HG02884 (cell line): ENCODE results near the gene ARL13A.
"Not testable (repeated sequence)": the region's sequence is repeated elsewhere in the genome, so short reads cannot be mapped to it uniquely, and the experiment has no call there.

Source experiments
- ATAC-seq: cut with Tn5 transposase; IDR thresholded peaks from one replicate; pipeline ENCODE4 v1.9.1; 2021; ENCODE audit warnings: mild to moderate bottlenecking, moderate library complexity; ENCODE audit not compliant: unreplicated experiment

ARL13A gene

DNA sequence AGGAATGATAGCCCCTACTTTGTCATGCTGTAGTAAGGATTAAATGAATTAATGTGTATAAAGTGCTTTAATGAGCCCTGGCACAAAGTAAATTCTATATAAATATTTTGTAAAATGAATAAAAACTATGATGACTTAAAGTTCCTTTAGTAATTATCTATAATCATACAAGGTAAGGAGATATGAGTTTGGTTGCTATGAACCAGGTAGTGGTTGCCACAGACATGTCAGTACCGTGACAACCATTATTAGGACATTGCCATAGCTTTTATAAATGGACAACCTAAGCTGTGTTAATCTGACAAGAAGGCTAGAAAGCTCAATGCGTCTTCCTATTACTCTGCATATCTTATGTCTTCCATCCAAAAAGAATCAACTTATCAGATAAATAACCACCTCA, at the start of gene ARL13A:
Gene ARL13A, plus strand, starts transcription at position 301 of the 400 bp plus-strand sequence. CDS start 3,982 bp downstream, outside the sequence.
- no peak for ATAC-seq

DNA sequence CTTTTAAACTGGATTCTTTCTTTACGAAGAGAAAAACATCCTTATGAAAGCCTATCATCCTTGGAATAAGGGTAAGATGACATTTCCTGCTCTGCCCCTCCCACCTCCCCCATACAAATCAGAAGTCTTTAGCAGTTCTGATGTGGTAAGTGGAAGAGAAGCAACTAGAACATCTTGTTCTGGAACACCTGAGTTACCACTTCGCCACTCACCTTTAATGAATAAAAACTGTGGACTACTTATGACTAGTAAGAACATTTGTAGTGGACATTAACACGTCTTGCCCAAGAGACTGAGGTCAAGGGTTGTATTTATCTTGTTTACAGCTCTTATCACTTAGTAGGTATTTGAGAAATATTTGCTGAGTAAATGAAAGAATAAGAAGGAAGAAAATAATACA, 45.1 kb upstream of the ARL13A start:
- ATAC-seq = no peak

DNA sequence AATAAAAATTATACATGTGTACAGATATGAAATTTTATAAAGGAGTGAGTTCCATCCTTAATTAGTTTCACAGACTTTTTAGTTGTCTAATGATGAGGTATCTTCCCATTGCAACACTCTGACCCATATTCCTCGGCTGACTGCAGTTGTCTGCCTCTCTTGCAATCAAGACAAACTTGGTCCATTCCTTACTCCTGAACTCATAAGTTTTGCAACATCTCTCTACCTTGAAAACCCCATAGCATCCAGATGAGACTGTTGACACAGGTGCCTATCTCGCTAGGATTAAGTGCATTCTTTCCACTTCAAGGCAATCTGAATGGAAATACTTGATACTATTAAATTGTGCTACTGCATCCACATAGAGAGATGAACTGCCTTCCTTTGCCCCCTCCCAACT, 43.1 kb upstream of the ARL13A start:
- ATAC-seq = no peak

DNA sequence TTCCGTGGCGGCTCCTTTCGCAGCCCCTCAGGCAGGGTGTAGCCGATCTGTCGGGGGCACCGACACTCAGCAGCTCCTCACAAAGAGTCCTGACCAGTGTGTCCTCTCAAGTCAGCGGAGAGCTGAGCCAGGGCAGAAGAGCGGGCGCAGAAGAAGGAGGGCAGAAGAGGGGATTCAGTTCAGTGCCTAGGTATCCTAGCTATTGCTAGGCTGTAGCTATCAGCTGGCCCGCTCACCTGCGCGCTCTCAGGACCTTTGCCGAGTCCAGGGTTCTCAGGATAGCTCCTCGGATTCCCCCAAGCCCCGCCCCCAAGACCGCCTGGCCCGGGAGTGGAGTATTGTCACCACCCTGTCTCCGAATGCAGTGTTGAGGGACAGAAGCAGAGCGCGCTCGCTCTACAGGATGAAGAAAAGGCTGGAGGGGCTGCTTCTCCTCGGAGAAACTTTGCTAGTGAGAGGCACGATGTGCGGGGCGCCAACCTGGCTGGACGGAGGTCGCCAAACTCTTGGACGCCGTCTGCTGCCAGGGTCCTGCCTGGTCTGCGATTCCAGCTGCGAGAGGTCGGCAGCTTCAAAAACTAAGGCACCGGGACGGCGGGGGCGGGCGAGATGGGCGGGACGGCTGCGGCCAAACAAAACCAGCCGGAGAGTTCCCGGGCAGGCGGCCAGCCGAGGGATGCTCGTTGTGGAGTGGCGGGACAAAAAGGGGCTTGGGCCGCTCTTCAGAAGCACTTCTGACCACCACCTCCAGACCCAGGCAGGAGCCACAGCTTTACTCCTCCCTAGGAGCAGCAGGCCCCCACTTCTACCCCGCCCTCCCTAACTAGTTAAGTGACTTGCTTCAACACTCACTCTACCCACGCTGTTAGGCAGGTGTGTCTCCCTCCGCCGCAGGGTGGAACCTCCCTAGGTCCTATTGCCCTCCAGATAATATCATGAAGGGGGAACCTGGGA, 40.6 kb upstream of the ARL13A start, which contains the start of gene XKRX:
Gene XKRX, minus strand, starts transcription at position 258 of the 954 bp plus-strand sequence. CDS start 613 bp downstream, outside the sequence.
- peak; percentile 46 for ATAC-seq

DNA sequence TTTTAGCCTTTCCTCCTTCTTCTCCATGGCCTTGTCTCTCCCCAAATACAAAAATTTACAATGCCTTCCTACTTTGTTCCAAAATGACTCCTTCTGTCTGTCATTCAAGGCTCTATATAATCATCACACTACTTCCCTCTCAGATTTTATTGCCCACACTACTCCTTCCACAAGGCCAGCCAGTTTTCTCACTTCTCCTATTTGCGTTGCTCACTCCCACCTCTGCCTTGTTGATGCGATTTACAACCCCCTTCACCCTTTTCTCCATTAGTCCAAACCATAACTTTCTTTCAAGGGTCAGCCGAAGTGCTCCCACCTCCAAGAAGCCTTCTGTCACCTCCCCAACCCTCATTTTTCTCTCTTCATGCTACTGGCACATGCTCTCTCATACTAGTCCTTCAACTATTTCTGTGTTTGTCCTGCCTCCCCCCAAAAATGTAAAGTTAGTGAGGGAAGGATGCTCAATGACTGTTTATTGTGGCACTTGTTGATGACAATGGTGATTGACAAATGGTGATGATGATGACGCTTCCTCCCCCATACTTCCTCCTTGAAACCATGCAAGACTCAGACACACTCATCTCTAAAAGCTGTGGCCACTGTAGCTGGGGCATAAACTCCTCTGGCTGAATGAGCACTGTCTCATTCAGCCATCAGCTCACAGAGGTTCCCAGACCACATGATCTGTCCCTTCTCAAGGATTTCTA, 38.1 kb upstream of the ARL13A start:
- ATAC-seq = peak; percentile 82

DNA sequence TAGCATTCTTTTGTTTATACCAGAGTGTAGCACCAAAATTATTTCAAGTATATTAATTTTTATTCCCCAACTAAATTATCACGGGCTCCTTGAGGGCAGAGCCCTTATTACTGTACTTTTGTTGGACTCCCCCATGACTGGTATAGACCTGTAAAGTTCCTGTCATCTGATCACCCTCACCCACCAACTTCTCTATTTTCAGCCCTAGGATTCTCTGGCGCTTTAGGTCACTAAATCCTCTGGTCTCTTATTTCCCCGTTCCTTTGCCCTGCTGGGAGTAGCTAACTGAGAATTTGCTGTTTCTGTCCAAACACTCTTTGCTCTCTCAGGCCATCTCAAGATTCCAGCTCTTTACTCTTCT, 37.6 kb upstream of the ARL13A start:
- ATAC-seq = peak; percentile 17

DNA sequence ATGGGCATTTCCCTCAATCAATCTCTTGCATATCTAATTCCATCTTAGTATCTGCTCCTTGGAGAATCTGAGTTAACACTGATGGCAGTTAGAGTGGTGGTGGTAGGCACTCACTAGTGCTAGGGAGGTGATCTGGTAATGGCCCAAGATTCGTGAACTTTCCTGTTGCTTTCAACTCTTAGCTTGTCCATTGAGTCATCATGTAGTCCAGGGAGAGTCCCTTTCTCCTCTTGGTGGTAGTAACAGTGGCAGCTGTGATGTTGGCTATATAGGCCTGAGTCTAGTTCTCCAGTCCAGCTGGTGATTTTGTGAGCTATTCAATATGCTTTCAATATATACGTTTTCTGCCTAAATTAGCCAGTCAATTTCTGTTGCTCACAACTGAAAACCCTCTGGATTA, 33.7 kb upstream of the ARL13A start:
- ATAC-seq = no peak

DNA sequence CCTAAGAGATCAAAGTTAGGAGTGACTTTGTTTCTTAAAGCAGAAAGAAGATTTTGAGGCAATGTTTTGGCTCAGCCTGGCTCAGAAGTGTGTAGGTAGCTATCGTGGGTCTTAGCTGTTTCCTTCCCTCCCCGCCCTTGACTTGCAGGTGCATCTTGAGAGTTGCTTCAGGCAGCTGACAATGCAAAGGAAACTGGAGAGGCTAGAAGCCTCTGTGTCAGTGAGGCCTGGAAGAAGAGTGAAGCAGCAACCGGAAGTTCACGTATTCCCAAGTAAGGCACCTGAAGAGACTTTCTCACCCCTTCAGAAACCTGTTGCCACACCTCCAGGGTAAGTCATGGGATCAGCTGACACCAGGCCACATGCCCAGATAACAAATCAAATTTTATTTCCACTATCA, 30.2 kb upstream of the ARL13A start:
- no peak for ATAC-seq

DNA sequence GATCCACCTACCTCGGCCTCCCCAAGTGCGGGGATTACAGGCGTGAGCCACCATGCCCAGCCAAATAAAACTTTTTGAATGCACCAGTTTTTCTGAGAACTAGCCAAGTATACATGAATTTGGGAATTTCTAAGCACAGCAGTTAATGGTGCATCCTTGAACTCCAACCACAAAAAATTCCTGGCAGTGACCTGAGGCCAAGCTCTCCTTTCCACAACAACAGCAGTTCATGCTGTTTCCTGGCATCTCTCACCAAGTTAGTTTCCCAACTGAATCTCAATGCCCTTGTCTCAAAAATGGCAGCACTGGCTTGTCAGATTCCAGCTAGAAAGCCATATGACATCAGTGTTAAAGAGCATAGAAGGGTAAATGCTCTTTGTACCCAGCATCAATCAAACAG, 24.9 kb upstream of the ARL13A start:
- ATAC-seq = no peak

DNA sequence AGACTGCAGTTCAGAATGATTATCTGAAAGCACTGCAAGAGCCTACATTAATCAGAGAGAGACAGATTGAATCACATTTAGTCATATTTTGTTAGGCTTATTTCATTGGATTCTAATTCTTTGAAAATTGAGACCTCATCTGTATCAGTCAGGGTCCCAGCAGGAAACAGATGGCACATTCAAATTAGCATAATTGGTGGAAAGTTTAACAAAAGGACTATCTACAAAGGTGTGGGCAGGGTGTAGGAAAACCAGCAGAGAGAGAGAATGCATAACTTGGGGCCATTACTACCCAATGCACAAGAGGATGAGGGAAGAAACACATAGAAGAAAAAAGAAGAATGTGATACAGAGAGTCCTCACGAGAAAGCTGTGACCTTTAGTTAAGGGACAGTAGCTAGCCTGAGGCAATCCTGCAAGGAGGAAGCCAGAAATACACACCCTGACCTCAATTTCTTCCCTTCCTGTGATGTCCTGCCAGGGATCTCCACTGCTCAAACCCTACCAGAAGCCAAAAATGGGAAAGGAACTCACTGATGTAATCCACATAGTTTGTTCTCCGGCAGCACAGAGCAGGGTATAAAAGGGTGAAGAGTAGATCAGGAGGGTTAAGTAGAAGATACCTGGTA, 23.1 kb upstream of the ARL13A start:
- ATAC-seq = no peak

DNA sequence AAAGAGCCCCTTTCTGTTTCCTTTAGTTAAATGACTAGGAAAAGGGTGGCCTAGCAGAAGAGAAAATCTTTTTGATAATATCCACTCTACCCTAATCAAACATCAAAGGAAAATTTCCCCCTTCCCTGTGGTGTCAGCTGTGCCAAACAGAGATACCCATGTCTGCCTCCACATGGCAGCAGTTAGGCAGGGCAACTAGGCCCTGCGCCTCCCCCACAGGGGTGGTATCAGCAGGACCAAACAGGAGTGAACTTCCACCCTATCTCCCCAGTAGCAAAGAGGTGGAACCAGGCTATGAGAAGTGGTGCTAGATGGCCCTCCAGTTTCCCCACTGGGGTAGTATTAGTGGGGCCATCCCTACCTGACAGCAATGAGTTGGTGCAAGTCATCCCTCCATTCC, 21.0 kb upstream of the ARL13A start:
- no peak for ATAC-seq

DNA sequence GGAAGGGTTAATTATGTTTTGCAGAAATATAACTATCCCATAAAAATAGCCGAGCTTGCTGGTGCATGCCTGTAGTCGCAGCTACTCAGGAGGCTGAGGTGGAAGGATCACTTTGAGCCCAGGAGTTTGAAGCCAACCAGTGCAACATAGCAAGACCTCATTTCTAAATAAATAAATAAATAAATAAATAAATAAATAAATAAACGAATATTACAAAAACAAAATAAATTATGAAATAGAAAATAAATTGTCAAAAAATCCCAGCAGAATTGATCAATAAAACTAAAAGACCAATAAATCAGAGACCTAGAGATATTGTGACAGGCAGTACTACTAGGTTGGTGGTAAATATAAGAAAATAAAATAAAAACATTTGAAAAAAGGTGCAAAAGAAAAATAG, 6.7 kb upstream of the ARL13A start:
- no peak for ATAC-seq

DNA sequence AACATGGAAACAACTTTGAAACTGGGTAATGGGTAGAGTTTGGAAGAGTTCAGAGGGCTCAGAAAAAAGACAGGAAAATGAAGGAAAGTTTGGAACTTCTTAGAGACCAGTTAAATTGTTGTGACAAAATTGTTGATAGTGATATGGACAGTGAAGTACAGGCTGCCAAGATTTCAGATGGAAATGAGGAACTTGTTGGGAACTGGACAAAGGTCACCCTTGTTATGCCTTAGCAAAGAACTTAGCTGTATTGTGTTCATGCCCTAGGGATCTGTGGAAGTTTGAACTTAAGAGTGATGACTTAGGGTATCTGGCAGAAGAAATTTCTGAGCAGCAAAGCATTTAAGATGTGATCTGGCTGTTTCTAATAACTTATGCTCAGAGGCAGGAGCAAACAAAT, 5.1 kb upstream of the ARL13A start:
- ATAC-seq = no peak

DNA sequence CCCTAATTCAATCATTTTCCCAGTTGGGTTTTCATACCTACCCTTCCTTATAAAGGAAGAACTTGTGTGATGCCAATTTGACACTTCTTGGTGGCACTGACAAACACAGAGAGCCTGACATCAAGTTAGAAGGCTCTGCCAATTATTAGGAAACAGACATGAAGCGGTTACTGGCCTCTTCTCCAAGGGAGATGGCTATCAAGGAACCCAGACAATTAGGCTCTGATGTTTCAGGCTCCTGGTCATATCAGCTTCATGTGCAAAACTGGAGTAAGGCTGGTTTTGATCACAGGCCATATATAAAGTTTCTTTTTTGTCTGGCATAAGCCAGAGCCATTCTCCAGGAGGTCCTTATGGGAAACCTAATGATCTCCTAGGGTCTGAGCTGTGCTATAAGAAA, 428 bp downstream of the ARL13A start:
- no peak for ATAC-seq

DNA sequence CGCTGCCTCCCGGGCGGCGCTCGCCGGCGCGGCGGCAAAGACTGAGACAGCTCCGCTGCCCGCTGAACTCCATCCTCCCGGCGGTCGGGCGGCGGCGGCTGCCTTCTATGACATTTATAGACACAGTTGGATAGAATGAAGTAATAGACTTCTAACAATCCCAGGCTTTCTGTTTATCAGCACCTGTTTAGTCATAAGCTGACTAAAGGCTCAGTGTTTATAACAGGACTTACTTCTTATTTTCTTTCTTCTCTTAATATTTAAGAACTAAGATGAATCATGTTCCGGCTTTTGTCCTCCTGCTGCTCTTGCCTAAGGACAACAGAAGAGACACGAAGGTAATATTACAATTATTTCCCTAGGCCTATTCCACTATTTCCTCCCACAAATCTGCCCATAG, 3.9 kb downstream of the ARL13A start:
- no peak for ATAC-seq

DNA sequence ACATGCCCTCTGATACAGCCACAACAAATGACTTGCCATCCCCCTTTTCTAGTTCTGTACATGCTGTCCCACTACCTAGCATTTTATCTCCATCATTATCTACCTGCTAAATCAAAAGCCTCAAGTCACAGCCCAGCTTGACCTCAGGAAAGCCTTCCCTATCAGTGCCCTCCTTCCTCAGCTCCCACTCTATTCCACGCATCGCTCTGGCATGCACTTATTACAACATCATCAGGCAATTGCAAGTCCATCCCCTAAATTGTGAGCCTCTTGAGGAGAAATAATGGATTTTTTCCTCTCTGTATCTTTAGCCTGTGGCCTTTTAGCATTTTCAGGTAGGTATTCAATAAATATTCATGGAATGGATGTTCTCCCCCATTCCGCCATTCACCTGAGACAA, 5.7 kb downstream of the ARL13A start:
- no peak for ATAC-seq

DNA sequence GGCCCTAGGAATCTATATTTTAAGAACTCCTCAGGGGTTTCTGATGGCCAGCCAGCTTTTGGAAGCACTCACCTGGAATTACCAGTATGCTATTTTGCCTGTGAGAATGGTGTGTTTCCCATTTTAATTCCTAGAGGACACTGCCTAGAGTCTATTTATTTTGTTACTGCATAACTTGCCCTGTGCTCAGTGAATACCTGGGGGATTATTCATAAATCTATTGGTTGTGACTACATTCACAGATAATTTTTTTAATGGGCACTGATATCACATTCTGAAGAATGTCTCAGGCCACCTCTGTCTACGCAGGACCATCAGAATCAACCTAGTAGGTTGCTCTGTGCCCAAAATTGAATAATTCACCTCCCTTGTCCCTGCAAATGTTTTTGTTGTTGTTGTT, 6.7 kb downstream of the ARL13A start:
- ATAC-seq = no peak

DNA sequence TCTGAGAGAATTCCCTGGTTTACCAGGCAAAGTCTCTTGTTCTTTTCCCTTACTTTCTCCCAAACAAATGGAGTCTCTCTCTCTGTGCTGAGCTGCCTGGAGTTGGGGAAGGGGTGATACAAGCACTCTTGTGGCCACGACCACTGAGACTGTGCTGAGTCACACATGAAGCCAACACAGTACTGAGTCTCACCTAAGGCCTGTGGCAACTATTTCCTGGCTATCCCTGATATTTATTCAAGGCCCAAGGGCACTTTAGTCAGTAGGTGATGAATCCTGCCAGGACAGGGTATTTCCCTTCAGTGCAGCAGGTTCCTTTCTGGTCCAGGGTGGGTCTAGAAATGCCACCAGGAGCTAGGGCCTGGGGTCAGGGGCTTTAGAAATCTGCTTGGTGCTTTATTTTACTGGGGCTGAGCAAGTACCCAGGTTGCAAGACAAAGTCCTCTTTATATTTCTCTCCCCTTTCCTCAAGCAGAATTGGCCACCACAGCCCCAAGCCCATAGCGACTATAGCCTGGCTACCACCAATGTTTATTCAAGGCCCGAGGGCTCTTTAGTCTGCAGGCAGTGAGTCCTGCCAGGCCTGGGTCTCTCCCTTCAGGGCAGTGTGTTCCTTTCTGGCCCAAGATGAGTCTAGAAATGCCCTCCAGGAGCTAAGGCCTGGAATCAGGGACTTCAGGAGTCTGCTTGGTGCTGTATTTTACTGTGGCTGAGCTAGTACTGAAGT, 10.5 kb downstream of the ARL13A start:
- no peak for ATAC-seq

DNA sequence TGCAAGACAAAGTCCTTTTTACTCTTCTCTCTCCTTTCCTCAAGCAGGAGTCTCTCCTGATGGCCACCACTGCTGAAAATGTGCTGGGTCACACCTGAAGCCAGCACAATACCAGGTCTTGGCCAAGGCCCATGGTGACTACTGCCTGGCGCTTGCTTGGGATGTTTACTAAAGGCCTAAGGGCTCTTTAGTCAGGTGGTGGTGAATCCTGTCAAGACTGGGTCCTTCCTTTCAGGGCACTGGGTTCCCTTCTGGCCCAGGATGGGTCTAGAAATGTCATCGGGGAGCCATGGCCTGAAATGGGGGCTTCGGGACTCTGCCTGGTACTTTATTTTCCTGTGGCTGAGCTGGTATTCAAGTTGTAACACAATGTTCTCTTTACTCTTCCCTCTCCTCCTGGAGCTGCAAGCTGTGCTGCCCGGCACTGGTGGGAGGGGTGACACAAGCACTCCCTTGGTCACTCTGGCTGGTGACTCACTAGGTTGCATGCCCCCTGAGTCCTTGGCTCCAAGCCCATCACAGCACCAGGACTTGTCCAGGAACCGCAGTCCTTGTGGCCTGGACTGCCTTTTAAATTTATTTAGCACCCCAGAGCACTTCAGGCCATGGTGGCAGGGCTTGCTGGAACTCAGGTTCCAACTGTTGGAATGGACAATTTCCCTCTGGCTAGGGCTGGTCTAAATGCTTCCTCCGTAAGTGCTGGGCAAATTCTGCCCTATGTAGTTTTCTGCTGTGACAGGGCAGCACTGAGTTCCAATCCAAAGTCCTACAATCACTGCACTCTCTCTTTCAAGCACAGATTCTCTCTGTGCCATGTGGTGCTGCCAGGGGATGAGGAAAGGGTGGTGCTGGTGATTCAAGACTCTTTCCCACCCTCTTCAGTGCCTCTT, 11.3 kb downstream of the ARL13A start:
- no peak for ATAC-seq

DNA sequence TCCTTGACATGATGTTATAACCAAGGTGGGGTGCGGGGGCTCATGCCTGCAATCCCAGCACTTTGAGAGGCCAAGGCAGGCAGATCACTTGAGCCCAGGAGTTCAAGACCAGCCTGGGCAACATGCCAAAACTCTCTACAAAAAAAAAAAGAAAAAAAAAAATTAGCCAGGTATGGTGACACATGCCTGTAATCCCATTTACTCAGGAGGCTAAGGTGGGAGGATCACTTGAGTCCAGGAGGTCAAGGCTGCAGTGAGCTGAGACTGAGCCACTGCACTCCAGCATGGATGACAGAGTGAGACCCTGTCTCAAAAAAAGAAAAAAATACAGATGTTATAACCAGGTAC, 12.0 kb downstream of the ARL13A start:
- ATAC-seq = not testable (repeated sequence)
